ENCODE data around the gene TBX4. TPM values are rescaled to one million over a fixed set of nuclear protein-coding genes. Genes with fewer than 3 reads are reported as not detected.
A peak's percentile ranks its signal among the peaks of the same experiment; 100 is the strongest.

Gene TBX4
- total and polyA plus RNA-seq, 2 of the 13 experiments (the other 11 are each of a cell fraction or from before 2014, with no cell fraction given), result 0.11 to 1.1 TPM

- TF ChIP-seq, protein P1, sequence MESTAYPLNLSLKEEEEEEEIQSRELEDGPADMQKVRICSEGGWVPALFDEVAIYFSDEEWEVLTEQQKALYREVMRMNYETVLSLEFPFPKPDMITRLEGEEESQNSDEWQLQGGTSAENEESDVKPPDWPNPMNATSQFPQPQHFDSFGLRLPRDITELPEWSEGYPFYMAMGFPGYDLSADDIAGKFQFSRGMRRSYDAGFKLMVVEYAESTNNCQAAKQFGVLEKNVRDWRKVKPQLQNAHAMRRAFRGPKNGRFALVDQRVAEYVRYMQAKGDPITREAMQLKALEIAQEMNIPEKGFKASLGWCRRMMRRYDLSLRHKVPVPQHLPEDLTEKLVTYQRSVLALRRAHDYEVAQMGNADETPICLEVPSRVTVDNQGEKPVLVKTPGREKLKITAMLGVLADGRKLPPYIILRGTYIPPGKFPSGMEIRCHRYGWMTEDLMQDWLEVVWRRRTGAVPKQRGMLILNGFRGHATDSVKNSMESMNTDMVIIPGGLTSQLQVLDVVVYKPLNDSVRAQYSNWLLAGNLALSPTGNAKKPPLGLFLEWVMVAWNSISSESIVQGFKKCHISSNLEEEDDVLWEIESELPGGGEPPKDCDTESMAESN (CRISPR knock-in tag; conservative IDR thresholded peaks at IDR 0.05), result no peak
- no peak for TF ChIP-seq NBN (conservative IDR thresholded peaks at IDR 0.05)
- no peak for TF ChIP-seq ZUFSP (CRISPR knock-in tag; IDR thresholded peaks at IDR 0.05; ENCODE audit: borderline replicate concordance)
- TF ChIP-seq, protein P2, sequence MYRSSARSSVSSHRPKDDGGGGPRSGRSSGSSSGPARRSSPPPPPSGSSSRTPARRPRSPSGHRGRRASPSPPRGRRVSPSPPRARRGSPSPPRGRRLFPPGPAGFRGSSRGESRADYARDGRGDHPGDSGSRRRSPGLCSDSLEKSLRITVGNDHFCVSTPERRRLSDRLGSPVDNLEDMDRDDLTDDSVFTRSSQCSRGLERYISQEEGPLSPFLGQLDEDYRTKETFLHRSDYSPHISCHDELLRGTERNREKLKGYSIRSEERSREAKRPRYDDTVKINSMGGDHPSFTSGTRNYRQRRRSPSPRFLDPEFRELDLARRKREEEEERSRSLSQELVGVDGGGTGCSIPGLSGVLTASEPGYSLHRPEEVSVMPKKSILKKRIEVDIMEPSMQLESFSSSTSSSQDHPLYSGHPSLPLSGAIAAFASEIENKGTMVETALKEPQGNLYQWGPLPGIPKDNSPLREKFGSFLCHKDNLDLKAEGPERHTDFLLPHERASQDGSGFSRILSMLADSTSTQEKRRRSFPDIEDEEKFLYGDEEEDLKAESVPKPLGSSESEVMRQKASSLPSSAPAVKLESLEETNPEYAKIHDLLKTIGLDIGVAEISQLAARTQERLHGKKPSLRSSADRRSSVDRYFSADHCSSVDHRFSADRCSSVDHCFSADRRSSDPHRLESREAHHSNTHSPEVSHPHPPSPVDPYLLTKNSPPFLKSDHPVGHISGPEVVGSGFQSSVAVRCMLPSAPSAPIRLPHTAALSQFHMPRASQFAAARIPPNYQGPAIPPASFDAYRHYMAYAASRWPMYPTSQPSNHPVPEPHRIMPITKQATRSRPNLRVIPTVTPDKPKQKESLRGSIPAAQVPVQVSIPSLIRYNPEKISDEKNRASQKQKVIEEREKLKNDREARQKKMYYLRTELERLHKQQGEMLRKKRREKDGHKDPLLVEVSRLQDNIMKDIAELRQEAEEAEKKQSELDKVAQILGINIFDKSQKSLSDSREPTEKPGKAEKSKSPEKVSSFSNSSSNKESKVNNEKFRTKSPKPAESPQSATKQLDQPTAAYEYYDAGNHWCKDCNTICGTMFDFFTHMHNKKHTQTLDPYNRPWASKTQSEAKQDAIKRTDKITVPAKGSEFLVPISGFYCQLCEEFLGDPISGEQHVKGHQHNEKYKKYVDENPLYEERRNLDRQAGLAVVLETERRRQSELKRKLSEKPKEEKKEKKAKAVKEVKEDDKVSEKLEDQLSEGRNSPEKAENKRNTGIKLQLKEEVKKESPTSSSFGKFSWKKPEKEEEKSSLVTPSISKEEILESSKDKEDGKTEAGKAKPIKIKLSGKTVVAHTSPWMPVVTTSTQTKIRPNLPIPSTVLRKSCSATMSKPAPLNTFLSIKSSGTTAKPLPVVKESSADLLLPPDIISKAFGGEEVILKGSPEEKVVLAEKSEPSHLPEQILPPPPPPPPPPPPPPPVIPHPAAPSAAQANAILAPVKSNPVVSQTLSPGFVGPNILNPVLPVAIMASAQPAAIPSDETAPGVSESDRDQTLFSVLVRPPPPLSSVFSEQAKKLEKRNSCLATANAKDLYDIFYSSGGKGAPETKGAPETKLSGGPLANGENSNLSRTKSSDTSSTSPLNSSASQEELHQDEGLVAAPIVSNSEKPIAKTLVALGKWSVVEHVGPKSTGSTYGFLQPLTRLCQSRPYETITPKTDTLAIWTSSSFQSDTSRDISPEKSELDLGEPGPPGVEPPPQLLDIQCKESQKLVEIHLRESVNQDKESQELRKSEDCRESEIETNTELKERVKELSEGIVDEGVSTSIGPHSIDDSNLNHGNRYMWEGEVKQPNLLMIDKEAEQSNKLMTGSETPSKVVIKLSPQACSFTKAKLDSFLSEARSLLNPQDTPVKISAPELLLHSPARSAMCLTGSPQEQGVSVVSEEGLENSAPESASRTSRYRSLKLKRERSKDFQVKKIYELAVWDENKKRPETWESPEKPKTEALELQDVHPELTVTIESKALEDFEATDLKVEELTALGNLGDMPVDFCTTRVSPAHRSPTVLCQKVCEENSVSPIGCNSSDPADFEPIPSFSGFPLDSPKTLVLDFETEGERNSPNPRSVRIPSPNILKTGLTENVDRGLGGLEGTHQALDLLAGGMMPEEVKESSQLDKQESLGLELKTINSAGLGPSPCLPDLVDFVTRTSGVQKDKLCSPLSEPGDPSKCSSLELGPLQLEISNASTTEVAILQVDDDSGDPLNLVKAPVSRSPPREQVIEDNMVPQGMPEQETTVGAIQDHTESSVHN (CRISPR knock-in tag; IDR thresholded peaks at IDR 0.05), result peak; percentile 59; the same call in 1 of the 2 replicates
- TF ChIP-seq ZNF329 (CRISPR knock-in tag; IDR thresholded peaks at IDR 0.05; ENCODE audit: low read depth), result no peak
- no peak for TF ChIP-seq NFE2 (CRISPR knock-in tag; IDR thresholded peaks at IDR 0.05)
- no peak for TF ChIP-seq ZNF546 (CRISPR knock-in tag; conservative IDR thresholded peaks at IDR 0.05)
- no peak for TF ChIP-seq EED (CRISPR knock-in tag; IDR thresholded peaks at IDR 0.05)
- TF ChIP-seq, protein P3, sequence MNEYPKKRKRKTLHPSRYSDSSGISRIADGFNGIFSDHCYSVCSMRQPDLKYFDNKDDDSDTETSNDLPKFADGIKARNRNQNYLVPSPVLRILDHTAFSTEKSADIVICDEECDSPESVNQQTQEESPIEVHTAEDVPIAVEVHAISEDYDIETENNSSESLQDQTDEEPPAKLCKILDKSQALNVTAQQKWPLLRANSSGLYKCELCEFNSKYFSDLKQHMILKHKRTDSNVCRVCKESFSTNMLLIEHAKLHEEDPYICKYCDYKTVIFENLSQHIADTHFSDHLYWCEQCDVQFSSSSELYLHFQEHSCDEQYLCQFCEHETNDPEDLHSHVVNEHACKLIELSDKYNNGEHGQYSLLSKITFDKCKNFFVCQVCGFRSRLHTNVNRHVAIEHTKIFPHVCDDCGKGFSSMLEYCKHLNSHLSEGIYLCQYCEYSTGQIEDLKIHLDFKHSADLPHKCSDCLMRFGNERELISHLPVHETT (CRISPR knock-in tag; conservative IDR thresholded peaks at IDR 0.05), result no peak
- TF ChIP-seq NFIB (CRISPR knock-in tag; IDR thresholded peaks at IDR 0.05; ENCODE audit: borderline replicate concordance), result no peak
- no peak for TF ChIP-seq THAP8 (CRISPR knock-in tag; IDR thresholded peaks at IDR 0.05; ENCODE audit: borderline replicate concordance)
- no peak for TF ChIP-seq SALL2 (CRISPR knock-in tag; IDR thresholded peaks at IDR 0.05)
- TF ChIP-seq JARID2 (CRISPR knock-in tag; IDR thresholded peaks at IDR 0.05; ENCODE audit: insufficient replicate concordance), result no peak
- TF ChIP-seq ADNP (CRISPR knock-in tag; IDR thresholded peaks at IDR 0.05), result no peak
- TF ChIP-seq CEBPB (IDR thresholded peaks at IDR 0.05; ENCODE audit: borderline replicate concordance, low read depth, low read length), result no peak
Measured at GRCh38 chr17:61425682-61426481, 26.3 kb upstream of the TBX4 start (continued).

Data from HepG2 (cell line).